Occipital lobe (tissue), 2 donors: Measurements from ENCODE around the gene NEO1. TPM values are rescaled to one million over a fixed set of nuclear protein-coding genes. Genes with fewer than 3 reads are reported as not detected.

Experiments
- DNase-seq: peaks from one replicate; lab custom pipeline; 2025; lab: John Stamatoyannopoulos, UW
- total RNA-seq: library from RNA; depleted of rRNA; stranded (reverse); fragments of >200 nt; gene quantifications from one replicate; pipeline ENCODE4 v1.2.3, GENCODE V29; 2014

Gene NEO1
- total RNA-seq, 1 donor from 2014 or later = 219 TPM

DNA sequence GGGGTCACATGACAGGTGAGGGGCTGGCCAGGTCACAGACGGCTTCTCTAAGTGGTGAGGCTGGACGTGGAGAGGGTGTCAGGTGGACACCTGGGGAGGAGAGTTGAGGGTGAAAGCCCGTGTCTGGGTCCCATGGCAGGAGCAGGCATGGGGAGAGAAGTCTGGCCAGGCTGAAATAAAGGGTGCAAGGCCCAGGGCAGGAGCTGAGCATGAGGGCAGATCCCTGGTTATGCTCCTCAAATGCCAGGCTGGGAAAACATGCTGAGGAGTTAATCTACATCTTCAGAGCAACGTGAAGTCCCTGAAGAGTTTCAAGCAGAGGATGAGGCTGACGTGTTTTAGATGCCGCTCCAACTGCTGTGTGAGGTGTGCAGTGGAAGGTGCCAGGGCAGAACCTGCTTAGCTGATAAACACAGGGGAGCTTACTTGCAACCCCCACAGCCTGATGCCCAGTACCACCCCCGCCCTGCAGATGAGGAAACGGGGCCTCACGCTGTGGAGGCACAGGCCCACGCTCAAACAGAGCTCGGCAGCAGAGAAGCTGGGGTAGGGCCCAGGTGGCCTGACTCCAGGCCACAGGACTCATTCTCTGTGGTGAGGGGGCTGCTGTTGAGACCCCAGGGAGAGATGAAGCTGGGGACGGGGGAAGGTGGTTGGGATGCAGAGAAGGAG lies 276.0 kb downstream of the NEO1 start:
- DNase-seq = no peak

DNA sequence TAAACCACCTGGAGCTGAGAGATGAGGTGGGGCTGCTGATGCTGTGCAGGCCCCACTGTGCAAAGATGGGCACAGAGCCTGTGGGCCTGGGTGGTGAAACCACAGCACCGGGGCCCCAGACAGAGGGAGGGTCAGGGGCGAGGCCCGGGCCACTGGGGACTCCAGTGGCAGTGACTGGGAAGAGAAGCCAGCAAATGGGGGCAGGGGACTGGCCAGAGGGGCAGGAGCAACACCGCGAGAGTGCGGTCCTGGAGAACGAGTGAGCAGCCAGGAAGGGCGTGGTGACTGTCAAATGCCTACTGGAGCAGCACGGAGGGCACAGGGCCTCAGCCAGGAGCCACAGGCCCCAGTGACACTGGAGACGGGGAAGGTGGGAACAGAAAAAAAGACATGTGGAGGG lies 276.7 kb downstream of the NEO1 start:
- no peak for DNase-seq

DNA sequence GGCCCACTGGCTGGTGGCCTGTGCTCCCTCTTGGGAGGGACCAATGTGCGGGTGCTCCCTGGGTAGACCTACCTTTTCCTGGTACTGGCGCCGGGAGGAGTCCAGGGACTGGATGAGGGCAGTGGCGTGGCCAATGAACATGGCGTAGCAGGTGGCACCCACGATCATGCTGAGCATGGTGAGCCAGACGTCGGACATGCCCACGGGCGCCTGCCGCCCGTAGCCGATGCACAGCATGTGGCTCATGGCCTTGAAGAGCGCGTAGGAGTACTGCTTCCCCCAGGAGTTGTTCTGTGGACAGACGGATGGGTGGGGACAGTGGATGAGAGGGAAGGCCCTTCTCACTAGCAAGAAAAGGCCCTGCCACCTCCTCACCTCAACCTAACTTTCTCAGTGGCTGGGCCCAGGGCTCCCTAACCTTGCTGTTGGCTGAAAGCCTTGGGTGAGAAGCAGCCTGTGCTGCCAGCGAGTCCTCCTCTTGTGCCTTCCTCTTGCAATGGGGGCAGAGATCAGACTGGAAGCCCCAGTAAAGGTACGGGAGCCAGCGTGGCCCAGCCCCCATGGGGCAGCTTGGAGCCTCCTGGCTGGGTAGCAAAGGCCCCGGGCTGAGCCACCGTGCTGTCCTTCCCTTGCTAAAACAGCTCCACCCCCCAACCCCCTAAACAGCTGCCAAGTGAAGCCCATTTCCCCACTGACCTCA lies 277.4 kb downstream of the NEO1 start:
- no peak for DNase-seq

DNA sequence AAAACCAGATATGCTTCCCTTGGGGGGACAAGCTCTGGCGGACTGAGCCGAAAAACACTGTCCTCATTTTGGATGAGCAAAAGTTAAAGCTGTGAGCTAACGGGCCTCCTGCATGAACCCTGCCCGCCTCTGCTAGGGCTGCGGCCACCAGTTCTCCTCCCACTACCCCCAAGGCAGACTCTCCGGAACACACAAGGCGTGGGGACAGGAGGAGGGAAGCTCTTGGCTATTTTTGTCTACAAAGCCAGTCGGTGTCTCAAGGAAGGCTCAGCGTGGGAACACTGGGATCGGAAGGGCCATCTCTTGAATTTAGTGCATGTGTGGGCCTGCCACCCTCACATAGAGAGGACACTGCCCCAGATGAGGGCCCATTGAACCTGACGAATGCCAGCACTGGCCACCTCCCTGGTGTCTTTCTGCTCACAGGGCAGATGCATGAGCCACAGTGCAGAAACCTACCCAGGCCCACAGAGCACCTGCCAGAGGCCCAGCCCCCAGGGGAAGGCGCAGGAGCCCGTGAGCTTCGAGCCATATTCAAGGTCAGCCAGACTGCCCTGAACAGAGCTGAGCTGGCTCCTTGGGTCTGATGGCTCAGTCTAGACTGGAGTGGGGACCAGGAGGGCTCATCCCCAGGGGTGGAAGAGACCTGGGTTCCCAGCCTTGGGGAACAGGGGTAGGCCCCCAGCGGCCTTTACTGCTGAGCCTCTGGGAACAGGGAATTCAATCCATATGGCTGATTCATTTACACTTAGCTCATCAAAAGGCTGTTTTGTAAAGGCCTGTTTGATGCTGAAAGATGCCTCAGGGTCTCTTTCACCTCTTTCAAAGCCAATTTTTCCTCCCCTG lies 278.2 kb downstream of the NEO1 start:
- DNase-seq = no peak

DNA sequence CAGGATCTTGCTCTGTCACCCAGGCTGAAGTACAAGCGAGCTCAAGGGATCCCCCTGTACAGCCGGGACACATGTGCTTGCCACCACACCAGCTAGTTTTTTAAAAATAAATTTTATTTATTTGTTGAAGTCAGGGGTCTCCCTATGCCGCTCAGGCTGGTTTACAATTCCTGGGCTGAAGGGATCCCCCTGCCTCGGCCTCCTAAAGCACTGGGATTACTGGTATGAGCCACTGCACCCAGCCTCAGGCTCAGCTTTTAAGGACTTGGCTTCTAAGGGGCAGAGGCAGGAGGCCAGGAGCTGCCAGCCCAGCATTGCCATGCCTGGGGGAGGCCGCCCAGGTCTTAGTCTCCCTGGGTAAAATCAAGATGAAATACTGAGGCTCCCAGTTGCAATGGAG lies 279.2 kb downstream of the NEO1 start:
- DNase-seq = no peak

DNA sequence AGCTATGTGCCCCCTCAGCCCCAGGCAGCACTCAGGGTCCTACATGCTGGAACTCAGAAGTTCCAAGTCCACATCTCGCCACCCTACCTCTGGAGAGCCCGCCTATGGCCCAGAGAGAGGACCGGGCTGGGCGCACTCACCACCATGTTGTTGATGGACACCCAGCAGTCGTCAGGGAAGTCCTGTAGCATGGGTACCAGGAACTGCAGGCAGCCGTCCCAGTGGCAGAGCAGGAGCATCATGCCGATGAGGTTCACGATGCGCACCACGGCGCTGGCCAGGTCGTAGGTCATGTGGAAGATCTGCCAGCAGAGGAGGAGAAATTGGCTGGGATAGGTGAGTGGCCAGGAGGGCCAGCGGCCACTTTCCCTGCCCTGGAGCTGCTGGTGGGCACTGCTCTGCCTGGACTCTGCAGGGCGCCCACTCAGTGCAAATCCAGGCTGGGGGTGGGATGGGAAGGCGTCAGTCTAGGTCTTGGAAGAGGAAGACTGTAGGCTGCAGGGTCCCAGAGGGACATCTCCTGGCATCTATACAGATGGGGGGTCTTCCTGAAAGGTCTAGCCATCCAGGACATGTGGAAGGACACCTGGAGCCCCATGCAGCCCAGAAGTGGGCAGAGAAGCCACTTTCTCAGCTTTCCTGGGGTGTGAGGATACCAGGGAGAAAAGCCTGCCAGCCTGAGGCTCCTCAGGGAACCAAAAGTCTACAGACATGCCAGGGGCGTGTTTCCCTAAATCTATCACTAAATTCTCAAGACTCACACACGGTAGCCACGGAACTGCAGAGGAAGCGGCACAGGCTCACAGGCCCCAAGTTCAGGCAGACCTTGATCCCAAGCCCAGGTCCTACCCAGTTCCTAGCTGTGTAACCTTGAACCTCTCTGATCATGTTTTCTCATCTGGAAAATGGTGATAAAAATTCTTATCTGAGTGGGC lies 280.0 kb downstream of the NEO1 start:
- no peak for DNase-seq

DNA sequence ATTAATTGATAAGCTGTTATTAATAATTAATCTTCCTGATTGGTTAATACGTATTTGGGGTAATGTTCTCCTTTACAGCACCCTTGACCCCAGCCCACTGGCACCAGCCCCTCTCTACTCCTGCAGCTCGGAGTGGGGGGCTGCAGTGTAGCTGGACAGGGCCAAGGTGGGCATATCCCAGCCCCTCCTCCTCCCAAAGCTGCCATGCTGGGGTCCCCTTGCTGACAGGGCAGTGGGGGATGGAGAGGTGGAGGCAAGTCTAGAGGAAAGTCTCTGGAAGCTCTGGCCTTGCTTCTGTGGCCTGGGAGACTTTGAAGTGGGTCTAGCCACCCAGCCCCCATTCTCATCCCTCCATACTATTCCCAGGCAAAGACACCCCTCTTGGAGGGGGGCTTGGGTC lies 280.7 kb downstream of the NEO1 start:
- no peak for DNase-seq

DNA sequence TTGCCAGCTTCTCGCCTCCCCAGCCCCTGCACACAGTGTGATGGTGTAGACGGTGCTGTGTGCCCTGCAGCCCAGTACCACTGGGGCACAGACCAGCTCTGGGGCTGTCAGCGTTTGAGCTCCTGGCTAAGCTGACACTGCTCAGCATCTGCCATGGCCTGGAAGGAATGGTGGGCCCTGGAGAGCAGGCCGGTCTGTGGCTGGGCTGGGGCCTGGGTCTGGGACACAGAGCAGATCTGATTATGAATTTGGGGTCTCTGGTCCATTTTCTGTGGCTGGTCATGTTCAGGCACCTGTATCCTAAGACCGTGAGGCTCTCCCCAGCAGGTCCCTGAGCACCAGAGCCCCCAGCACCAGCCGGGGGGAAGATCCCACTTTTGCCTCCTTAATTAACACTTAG lies 281.8 kb downstream of the NEO1 start:
- DNase-seq = no peak

DNA sequence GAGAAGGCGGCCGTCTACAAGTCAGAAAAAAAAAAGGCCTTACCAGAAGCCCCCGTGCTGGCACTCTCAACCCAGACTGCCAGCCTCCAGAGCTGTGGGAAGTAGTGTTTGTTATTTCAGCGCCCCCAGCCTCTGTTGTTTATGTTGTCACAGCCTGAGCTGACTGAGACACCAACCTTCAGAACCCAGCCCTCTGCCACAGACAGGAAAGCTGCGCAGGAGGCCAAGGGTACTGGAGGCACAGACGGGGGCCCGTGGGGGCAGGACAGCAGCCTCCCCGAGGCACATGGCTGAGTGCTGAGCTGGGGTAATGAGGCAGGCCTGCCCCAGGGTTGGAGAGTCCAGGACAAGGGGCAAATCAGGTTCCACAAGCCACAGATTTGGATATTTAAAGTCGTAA lies 282.8 kb downstream of the NEO1 start:
- no peak for DNase-seq

DNA sequence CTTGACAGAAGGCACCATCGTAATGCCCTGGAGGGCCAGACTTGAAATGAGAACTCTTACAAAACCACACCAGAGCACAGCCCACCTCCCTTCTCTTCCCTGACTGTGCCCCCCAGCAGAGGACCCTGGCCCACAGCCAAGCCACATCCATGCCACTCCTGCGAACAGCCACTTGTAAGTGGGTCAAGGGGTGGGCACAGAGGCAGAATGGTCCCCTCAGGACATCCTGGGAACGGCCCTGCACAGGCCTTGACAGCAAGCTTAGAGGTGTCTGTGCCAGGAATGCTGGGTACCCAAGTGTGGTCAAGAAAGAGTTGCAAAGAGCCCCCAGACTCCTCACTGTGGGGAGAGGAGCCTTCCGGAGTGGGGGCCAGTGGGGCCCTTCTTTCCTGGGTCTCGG lies 283.2 kb downstream of the NEO1 start:
- DNase-seq = no peak

DNA sequence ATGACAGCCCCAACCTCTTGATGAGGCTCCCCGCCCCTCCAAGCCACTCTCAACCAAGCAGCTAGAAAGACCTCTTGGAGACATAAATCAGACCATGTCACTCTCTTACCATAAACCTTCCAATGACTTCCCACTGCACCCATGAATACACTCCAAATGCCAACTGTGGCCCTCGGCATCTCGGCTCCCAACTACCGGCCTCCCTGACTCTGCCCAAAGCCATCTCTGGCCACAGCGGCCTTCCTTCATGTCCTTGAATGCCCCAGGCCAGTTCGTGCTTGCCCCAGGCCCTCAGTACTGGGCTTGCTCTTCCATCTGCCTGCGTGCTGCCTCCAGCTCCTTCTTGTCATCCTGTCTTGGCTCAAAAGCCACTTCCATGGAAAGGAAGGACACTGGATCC lies 284.5 kb downstream of the NEO1 start:
- no peak for DNase-seq

DNA sequence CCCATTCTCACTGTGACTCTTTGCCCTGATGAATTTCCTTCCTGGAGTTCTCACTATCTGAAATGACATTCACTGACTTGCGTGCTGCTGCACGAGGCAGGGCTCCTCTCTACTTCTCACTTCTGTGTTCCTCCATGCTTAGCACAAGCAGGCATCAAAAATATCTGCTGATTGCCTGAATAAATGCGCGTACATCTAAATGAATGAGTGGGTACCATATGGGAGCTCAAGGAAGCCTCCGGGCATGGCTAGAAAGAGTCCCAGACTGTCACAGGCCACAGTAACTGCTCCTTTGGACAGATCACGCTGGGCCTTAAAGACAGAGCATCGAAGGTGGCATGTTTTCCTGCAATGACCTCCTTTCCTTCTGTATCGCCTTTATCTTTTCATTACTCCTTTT lies 284.9 kb downstream of the NEO1 start:
- no peak for DNase-seq

DNA sequence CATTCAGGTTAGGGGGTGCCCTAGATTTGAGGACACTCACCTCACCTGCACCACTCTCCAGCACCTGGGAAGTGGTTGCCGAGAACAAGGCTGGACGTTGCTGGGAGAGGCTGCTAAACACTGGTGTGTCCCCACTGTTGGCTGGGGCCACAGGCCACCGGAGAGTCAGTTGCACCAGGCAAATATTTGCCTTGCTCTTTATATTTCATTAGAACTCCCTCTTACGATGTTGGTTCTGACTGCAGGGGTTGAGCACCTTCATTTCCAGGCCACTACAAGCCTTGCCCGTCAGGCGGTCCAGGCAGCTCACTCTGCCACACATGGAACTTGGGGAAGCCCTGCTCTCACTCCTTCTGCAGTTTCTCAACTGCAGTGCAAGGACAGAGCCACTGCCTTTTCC lies 285.8 kb downstream of the NEO1 start:
- no peak for DNase-seq

DNA sequence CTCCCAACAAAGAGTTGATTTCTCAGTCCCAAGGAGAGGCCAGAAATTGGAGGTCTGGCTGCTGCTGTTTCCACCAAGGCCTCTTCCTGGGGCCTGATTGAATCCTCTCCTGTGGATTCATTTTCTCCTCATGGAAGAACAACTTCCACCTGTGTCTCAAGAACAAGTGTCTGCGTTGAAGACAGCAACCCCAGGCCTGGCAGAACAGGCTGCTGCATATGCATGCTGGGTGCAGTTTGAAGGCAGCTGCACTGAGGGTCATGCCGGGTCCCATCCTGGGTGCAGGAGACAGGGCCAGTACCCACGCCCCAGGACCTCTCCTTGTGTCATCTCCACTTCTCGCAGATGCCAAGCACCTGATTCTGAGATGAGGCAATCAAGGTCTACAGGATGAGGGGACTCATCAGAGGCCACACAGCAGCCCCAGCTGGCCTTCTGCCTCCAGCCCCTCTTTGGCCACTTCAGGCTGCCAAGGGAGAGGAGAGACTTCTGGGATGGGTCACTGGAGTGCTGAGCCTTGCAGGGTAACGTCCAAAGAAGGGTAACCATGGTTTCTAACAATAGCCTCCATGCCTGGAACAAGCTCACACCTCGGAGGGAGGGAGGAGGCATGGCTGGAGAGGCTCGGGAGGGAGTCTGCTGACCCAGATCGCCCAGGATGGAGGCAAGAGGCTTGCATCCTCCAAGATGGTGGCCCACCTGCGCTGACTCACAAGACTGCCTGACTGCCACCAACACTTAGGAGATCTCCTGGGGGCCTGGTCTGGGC lies 286.5 kb downstream of the NEO1 start:
- no peak for DNase-seq

DNA sequence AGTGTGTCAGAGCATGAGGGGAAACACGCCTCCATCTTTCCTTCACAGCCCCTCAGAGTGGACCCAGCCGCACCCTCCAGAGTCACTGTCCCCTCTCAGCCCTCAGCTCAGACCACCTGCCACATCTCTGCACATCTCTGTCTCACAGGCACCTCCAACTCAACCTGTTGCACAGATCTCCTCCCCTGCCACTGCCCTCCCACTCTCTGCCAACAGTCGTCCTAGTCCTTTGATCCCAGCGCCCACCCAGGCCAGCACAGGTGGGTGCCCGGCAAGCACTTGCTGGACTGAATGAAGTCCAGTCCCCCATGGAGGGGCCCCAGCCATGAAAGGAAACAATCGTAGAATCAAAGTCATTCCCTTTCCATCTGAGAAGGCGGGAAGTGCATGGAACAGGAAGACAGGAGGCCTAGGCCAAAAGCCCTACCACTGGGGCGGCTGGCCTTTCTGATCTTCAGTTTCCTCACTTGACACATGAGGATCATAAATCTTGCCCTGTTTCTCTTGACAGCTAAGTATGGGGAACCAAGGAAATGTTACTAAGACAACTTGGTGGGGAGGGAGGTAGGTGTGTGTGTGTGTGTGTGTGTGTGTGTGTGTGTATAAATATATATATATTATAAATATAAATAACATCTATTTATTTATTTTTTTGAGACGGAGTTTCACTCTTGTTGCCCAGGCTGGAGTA lies 288.4 kb downstream of the NEO1 start:
- no peak for DNase-seq

DNA sequence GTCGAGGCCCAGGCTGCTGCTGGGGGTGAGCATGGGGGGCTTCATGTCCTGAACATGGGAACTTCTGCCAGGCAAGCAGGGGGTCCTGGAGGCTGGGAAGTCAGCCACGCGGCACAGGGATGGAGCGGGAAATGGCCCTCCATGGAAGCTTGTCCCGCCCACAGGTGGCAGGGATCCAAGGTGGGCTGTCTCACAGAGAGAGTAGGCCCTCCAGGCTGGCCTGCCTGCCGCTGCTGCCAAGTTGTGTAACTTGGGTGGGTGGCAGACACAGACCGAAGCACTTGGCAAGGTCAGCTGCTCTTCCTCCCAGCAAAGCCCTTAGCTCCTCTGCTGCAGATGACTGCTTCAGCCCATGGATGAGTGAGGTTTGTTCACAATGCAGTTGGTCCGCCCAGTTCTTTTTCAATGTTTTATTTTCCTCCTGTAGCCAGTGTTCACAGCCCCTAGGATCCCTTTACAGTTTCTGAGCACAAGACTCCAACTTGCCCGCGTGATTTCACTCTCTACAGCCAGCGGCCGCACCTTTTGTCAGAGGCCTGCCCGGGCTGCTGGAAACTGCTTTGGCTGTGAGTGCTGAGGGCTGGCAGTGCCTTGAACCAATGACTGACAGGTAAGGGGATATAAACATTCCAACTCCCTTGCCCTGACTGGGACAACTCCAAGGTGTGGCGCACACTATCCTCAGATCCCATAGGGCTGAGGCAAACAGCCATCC lies 289.8 kb downstream of the NEO1 start:
- no peak for DNase-seq

DNA sequence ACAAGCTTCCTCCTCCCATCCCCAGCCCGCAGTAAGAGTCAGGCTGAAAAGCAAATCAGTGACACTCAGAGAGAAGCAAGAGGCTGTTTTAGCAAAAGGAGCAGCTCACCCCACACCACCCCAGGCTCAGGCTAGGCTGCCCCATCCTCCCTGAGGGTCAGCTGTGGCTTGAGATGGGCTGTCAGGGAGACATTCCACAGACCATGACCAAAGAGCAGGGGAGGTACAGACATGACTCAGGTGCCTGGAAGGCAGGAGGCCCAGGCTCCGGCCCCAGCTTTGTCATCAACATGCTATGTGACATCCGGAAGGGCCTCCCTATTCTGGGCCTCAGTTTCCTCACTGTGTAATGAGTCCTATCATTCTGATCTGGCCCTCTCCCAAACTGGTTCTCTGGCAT lies 291.8 kb downstream of the NEO1 start:
- DNase-seq = no peak

DNA sequence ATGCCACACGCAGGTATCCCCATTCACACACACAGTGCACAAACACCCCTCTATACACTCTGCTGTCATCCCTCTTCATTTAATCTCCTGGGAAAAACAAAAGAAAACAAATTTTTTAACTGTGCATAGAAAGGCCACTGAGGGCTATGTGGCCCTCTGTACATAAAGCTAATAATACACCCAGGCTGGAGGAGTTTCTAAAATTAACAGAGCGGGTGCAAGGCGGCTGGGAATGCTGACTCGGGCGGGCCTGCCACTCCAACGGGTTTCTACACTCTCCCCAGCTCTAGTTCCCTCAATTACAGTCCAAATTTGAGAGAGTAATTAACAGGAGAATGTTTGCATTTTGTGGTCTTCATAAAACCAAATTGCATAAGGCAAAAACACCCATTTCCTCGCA lies 293.4 kb downstream of the NEO1 start:
- DNase-seq = no peak

DNA sequence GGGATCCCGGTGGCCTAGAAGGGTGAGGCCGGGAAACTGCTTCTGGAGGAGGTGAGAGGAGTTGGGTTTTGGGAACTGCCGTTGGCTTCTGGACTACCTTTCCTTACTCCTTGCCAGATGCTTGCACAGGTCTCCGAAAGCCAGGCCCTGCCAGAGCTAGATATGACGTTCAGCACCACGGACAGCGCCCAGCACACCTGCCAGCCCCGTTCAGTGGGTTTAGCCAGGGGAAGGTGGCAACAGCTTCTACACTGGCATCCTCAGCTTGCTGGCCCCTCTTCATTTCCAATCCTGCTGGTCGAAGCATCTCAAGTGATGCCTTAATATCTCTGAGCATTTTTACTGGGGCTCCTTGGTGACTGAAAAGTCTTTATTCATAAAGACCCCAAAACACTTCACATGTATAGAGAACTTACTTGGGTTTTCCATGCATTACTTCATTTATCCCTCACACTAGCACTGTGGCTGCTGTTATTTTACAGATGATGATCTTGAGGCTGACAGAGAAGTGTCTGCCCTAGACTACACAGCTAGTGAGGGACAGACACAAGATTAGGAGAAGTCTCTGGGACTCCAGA lies 294.6 kb downstream of the NEO1 start:
- DNase-seq = no peak
